OCI-LY3 (cell line): ENCODE results near the gene TUBB2A.
"Not testable (repeated sequence)": the region's sequence is repeated elsewhere in the genome, so short reads cannot be mapped to it uniquely, and the experiment has no call there.

Experiments
- H2AFZ ChIP-seq: fragments of 200-600, 300-600 bp; shearing (Covaris generic); 2 replicates; pipeline ENCODE4 v1.6.0; 2014; ENCODE audit warnings: antibody characterized with exemption, low read depth, low read length
- H3K27ac ChIP-seq: fragments of 200-600, 300-600 bp; sonication (generic); 2 replicates; pipeline ENCODE4 v1.5.1; 2014; ENCODE audit warnings: mild to moderate bottlenecking, low read length, moderate library complexity, mixed read lengths
- H3K27me3 ChIP-seq: fragments of 200-600, 300-600 bp; sonication (generic); 2 replicates; pipeline ENCODE4 v1.6.1; 2014; ENCODE audit warnings: low read depth, low read length, mixed read lengths
- H3K36me3 ChIP-seq: fragments of 200-600, 300-600 bp; sonication (generic); replicated peaks from 2 replicates; pipeline ENCODE3; 2014; ENCODE audit warnings: low read depth, low read length, mixed read lengths
- H3K4me1 ChIP-seq: fragments of 300-600, 200-600 bp; sonication (generic); 2 replicates; pipeline ENCODE4 v1.6.1; 2014; ENCODE audit warnings: low read length, mixed read lengths
- H3K4me2 ChIP-seq: fragments of 200-600, 300-600 bp; sonication (generic); 2 replicates; pipeline ENCODE4 v1.6.1; 2014; ENCODE audit warnings: low read length, mixed read lengths
- H3K4me3 ChIP-seq: fragments of 300-600, 200-600 bp; sonication (generic); 2 replicates; pipeline ENCODE4 v1.5.1; 2014; ENCODE audit warnings: antibody characterized with exemption, mild to moderate bottlenecking, low read length, moderate library complexity
- H3K79me2 ChIP-seq: fragments of 300-600, 200-600 bp; shearing (Covaris generic); 2 replicates; pipeline ENCODE4 v1.6.1; 2014; ENCODE audit warnings: mild to moderate bottlenecking, low read length, mixed read lengths
- H3K9ac ChIP-seq: fragments of 300-600, 200-600 bp; shearing (Covaris generic); 2 replicates; pipeline ENCODE4 v1.6.0; 2014; ENCODE audit warnings: mild to moderate bottlenecking, low read length, moderate library complexity
- H3K9me3 ChIP-seq: fragments of 200-600, 300-600 bp; shearing (Covaris generic); 2 replicates; pipeline ENCODE4 v1.6.1; 2014; ENCODE audit warnings: low read length, mixed read lengths; ENCODE audit not compliant: insufficient read depth
- H4K20me1 ChIP-seq: fragments of 200-600, 300-600 bp; sonication (generic); 2 replicates; pipeline ENCODE4 v1.6.1; 2016; ENCODE audit warnings: low read length, mixed read lengths; ENCODE audit not compliant: insufficient read depth
- EZH2phosphoT487 ChIP-seq: fragments of 200-600 bp; shearing (Covaris generic); IDR thresholded peaks from 2 replicates; pipeline ENCODE4 v1.6.1; 2018; ENCODE audit warnings: antibody characterized with exemption, mixed run types, low read depth
- TF ChIP-seq, protein P1 (sequence below): fragments of 200-600, 300-600 bp; sonication (generic); IDR thresholded peaks from 2 replicates; pipeline ENCODE4 v1.5.1; 2014; ENCODE audit warnings: antibody characterized with exemption, low read length, low read depth

Gene TUBB2A

GRCh38 chr6:3162565-3163247, 5.4 kb upstream of the TUBB2A start:
- peak overlapping the region; percentile 52; the same call in 1 of the 2 replicates for H2AFZ ChIP-seq
- peak overlapping the region; percentile 66 for H3K9ac ChIP-seq
- no peaks in the 10 kb centered on the region for H3K9me3 ChIP-seq
- H3K4me3 ChIP-seq: peak overlapping the region; percentile 85
- H4K20me1 ChIP-seq: no peaks in the 10 kb centered on the region
- no peaks in the 10 kb centered on the region for H3K79me2 ChIP-seq
- no peak overlapping the region for H3K27ac ChIP-seq
- TF ChIP-seq, protein P1, sequence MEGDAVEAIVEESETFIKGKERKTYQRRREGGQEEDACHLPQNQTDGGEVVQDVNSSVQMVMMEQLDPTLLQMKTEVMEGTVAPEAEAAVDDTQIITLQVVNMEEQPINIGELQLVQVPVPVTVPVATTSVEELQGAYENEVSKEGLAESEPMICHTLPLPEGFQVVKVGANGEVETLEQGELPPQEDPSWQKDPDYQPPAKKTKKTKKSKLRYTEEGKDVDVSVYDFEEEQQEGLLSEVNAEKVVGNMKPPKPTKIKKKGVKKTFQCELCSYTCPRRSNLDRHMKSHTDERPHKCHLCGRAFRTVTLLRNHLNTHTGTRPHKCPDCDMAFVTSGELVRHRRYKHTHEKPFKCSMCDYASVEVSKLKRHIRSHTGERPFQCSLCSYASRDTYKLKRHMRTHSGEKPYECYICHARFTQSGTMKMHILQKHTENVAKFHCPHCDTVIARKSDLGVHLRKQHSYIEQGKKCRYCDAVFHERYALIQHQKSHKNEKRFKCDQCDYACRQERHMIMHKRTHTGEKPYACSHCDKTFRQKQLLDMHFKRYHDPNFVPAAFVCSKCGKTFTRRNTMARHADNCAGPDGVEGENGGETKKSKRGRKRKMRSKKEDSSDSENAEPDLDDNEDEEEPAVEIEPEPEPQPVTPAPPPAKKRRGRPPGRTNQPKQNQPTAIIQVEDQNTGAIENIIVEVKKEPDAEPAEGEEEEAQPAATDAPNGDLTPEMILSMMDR: no peak
- no peak for TF ChIP-seq EZH2phosphoT487
- no peaks in the 10 kb centered on the region for H3K36me3 ChIP-seq
- 0 out of 2 replicates have a peak, but pooled peaks cover 5% of the 10 kb centered on the region for H3K27me3 ChIP-seq
- peak overlapping the region; percentile 86 for H3K4me2 ChIP-seq
- H3K4me1 ChIP-seq: 0 out of 2 replicates have a peak, but pooled peaks cover 3% of the 10 kb centered on the region

GRCh38 chr6:3162067-3162497, 4.7 kb upstream of the TUBB2A start:
- 0 out of 2 replicates have a peak, but pooled peaks cover 3% of the 10 kb centered on the region for H3K4me1 ChIP-seq

GRCh38 chr6:3159805-3160781, 2.7 kb upstream of the TUBB2A start:
- Histone ChIP-seq H3K9ac (no peak overlapping the region), H3K4me2 (no peak overlapping the region), H3K27ac (no peak overlapping the region)

More at GRCh38 chr6:3162067-3162497, 4.7 kb upstream of the TUBB2A start:
- peak overlapping the region; percentile 85; the same call in 1 of the 2 replicates for H3K4me3 ChIP-seq
- H3K9me3 ChIP-seq: no peaks in the 10 kb centered on the region
- TF ChIP-seq EZH2phosphoT487: no peak
- TF ChIP-seq, protein P1: no peak
- H3K27me3 ChIP-seq: 0 out of 2 replicates have a peak, but pooled peaks cover 5% of the 10 kb centered on the region
- H4K20me1 ChIP-seq: no peaks in the 10 kb centered on the region
- H3K4me2 ChIP-seq: peak overlapping the region; percentile 71
- H3K79me2 ChIP-seq: no peaks in the 10 kb centered on the region
- no peak overlapping the region for H3K9ac ChIP-seq
- H2AFZ ChIP-seq: no peak overlapping the region
- H3K36me3 ChIP-seq: no peaks in the 10 kb centered on the region
- H3K27ac ChIP-seq: no peak overlapping the region

GRCh38 chr6:3156184-3157130, 887 bp downstream of the TUBB2A start:
- not testable (repeated sequence) for H3K9me3 ChIP-seq, H3K4me1 ChIP-seq, H4K20me1 ChIP-seq, H3K36me3 ChIP-seq, H2AFZ ChIP-seq, H3K79me2 ChIP-seq, H3K27ac ChIP-seq, H3K27me3 ChIP-seq
- Histone ChIP-seq H3K4me2 (peak overlapping the region; percentile 95), H3K4me3 (peak overlapping the region; percentile 96), H3K9ac (peak overlapping the region; percentile 87)

More at GRCh38 chr6:3159805-3160781, 2.7 kb upstream of the TUBB2A start:
- 0 out of 2 replicates have a peak, but pooled peaks cover 5% of the 10 kb centered on the region for H3K27me3 ChIP-seq
- H3K9me3 ChIP-seq: no peaks in the 10 kb centered on the region
- H2AFZ ChIP-seq: no peak overlapping the region
- TF ChIP-seq EZH2phosphoT487: no peak
- TF ChIP-seq, protein P1: no peak
- H3K4me3 ChIP-seq: no peak overlapping the region
- H3K4me1 ChIP-seq: 0 out of 2 replicates have a peak, but pooled peaks cover 3% of the 10 kb centered on the region
- no peaks in the 10 kb centered on the region for H3K36me3 ChIP-seq
- no peaks in the 10 kb centered on the region for H4K20me1 ChIP-seq
- H3K79me2 ChIP-seq: no peaks in the 10 kb centered on the region

DNA sequence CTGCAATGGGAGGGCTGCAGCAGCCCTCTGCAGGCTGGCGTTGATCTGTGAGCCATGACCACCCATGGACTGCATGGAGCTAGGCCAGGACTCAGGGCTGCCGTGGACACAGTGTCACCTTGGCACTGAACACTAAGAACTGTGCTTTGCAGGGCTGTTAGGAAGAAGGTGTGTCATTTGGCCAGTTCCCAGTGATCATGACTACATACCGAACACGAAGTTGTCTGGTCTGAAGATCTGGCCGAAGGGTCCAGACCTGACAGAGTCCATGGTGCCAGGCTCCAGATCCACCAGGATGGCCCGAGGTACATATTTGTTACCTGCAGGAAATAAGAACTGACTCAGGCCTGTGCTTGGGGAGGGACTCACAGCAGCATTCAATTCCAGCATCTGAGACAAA, 1.9 kb downstream of the TUBB2A start:
- not testable (repeated sequence) for H3K4me2 ChIP-seq, H4K20me1 ChIP-seq, H3K79me2 ChIP-seq, H3K27me3 ChIP-seq, H3K4me1 ChIP-seq, H3K4me3 ChIP-seq, H3K36me3 ChIP-seq, H3K9me3 ChIP-seq, H3K27ac ChIP-seq, H2AFZ ChIP-seq, H3K9ac ChIP-seq
